Pancreas (tissue), 10 donors: ENCODE results near the gene CRB3. TPM values are rescaled to one million over a fixed set of nuclear protein-coding genes. Genes with fewer than 3 reads are reported as not detected.

ENCODE experiments used
- ATAC-seq, 4 donors: fragments of 200-7000 bp; cut with Tn5 transposase; one replicate each; pipeline versions ENCODE4 v1.8.0 to v1.9.1; 2020; ENCODE audit warnings: mild to moderate bottlenecking in 4 of 4, moderate library complexity in 4 of 4
- DNase-seq, 6 donors: peaks; one replicate each; pipeline ENCODE4 v3.0.0-alpha.2; 2020
- FAIRE-seq: peaks from 2 replicates; lab custom pipeline; 2012; peaks lifted over from hg19 to GRCh38; lab: Jason Lieb, UNC
- H3K27ac ChIP-seq, 4 donors: fragments of 200-600 bp; sonication (generic); 1 replicate in 3 of 4; 2 replicates in 1 of 4; pipeline versions ENCODE4 v1.5.0 to v1.8.0; 2020
- H3K27me3 ChIP-seq, 4 donors: fragments of 200-600 bp; one replicate each; pipeline ENCODE4 v1.8.0; 2021
- H3K36me3 ChIP-seq, 3 donors: fragments of 200-600 bp; sonication (generic) in 1 of 3; one replicate each; pipeline versions ENCODE4 v1.5.0 to v1.8.0; 2020 to 2021
- H3K4me1 ChIP-seq, 3 donors: fragments of 200-600 bp; one replicate each; pipeline ENCODE4 v1.8.0; 2021
- H3K4me3 ChIP-seq, 4 donors: fragments of 200-600 bp; sonication (generic) in 2 of 4; one replicate each; pipeline versions ENCODE4 v1.5.0 to v1.8.0; 2020 to 2021
- H3K9me3 ChIP-seq, 4 donors: fragments of 200-600 bp; one replicate each; pipeline ENCODE4 v1.8.0; 2021
- CTCF ChIP-seq, 4 donors: fragments of 200-600 bp; sonication (generic) in 3 of 4; IDR thresholded peaks; one replicate each; pipeline versions ENCODE4 v1.5.0 to v1.8.0; 2021; ENCODE audit warnings: antibody characterized with exemption in 4 of 4
- WGBS, 2 donors: extraction: QIAGEN DNeasy Blood & Tissue Kit; methylation state at CpG; one replicate each; pipeline ENCODE4 v1.1.7; 2013; 5-methylcytosine and 5-hydroxymethylcytosine counted together
- intact Hi-C, 3 donors: fragments of 100-400 bp; cut with DNase I; formaldehyde crosslinking; loops; one replicate each; pipeline versions ENCODE4 v1.11.1 to v1.14.2; 2022
- polyA plus RNA-seq, 2 donors: library from polyadenylated mRNA; stranded (reverse); fragments of 200-250 nt; gene quantifications; one replicate each; pipeline ENCODE4 v1.2.3, GENCODE V29; 2013
- total RNA-seq, 6 donors: library from RNA; stranded (reverse); fragmentation: NEBNext Ultra II Directional in 4 of 6; extraction: Animal tissue kit (Norgen Biotek cat#: 25700) in 4 of 6; gene quantifications; one replicate each; pipeline versions ENCODE4 v1.2.1 to v1.2.4, GENCODE V29; 2021 to 2023
- donor health status: healthy with polysubstance abuse.
- donor health status: DM: no; HTN: no; CAD: no; lungs with moderate emphysema.
- donor health status: DM: no; HTN: no; CAD: no.
- donor health status: control.
- donor health status: control.
- donor health status: Bipolar disorder and iron deficiency.
- donor health status: DM: yes; HTN: yes; CAD: no.
- donor health status: DM: no; HTN: no; CAD: no.
- donor health status: DM: no; HTN: no; CAD: no.
- donor health status: DM: yes; HTN: yes; CAD: no.

The CRB3 gene
- total and polyA plus RNA-seq, 8 donors = 22.0 to 37.7 (median 27.7) TPM

GRCh38 chr19:6479836-6480398 lies 15.8 kb downstream of the CRB3 start:
- FAIRE-seq = no peak

GRCh38 chr19:6480848-6481415 lies 16.9 kb downstream of the CRB3 start:
- Histone ChIP-seq H3K4me3 (peak overlapping the region in 1 of 4 donors; percentile 18), H3K36me3 (no peaks in the 10 kb centered on the region), H3K9me3 (no peaks in the 10 kb centered on the region), H3K27ac (no peak overlapping the region), H3K4me1 (peaks cover 0 to 5% (median 2%) of the 10 kb centered on the region in 3 donors), H3K27me3 (no peaks in the 10 kb centered on the region)
- intact Hi-C loops = no loop called here
- no peak for TF ChIP-seq CTCF (IDR thresholded peaks at IDR 0.05)
- FAIRE-seq (no peak), ATAC-seq (no peak), DNase-seq (no peak)
- 63 to 76% methylated on average over 10 of the region's 10 CpGs for WGBS, 2 donors

More at GRCh38 chr19:6479836-6480398, 15.8 kb downstream of the CRB3 start:
- 58 to 69% methylated on average over 7 of the region's 7 CpGs for WGBS, 2 donors
- Histone ChIP-seq H3K9me3 (no peaks in the 10 kb centered on the region), H3K4me3 (no peak overlapping the region), H3K4me1 (peaks cover 0 to 10% (median 8%) of the 10 kb centered on the region in 3 donors), H3K27me3 (no peaks in the 10 kb centered on the region), H3K27ac (no peak overlapping the region), H3K36me3 (no peaks in the 10 kb centered on the region)
- intact Hi-C loops = no loop called here
- TF ChIP-seq CTCF (IDR thresholded peaks at IDR 0.05) = no peak
- no peak for DNase-seq
- ATAC-seq = no peak

- Histone ChIP-seq H3K9me3 (no peaks in the 10 kb centered on the region), H3K4me3 (peak within 1 kb of the TSS in 1 of 4 donors; percentile 18), H3K27ac (no peak within 1 kb of the TSS), H3K4me1 (peaks cover 0 to 2% (median 0%) of the 10 kb centered on the region in 3 donors), H3K27me3 (no peaks in the 10 kb centered on the region), H3K36me3 (no peaks in the 10 kb centered on the region)
- TF ChIP-seq CTCF (IDR thresholded peaks at IDR 0.05) = peak in 2 of 4 donors; percentile 20 to 27
- intact Hi-C loops = no loop called here
- FAIRE-seq (no peak), DNase-seq (no peak), ATAC-seq (peak in 3 of 4 donors; percentile 65 to 88 (median 71))
- WGBS, 2 donors = 35 to 41% methylated on average over 24 of the region's 24 CpGs
Measured at GRCh38 chr19:6481541-6482342, 17.7 kb downstream of the CRB3 start, which contains the start of gene DENND1C. Gene DENND1C (minus strand): TSS chr19:6481787. CDS start chr19:6481695, 92 bp downstream.

- TF ChIP-seq CTCF (IDR thresholded peaks at IDR 0.05) = no peak
- 92 to 95% methylated on average over 8 of the region's 8 CpGs for WGBS, 2 donors
- H3K27ac ChIP-seq = no peak overlapping the region
- intact Hi-C loops = no loop called here
- H3K4me1 ChIP-seq = no peaks in the 10 kb centered on the region
- no peak for DNase-seq
- no peak for ATAC-seq
- no peaks in the 10 kb centered on the region for H3K36me3 ChIP-seq
- H3K27me3 ChIP-seq = no peaks in the 10 kb centered on the region
- FAIRE-seq = no peak
- no peak overlapping the region for H3K4me3 ChIP-seq
- H3K9me3 ChIP-seq = no peaks in the 10 kb centered on the region
Measured at GRCh38 chr19:6482343-6482686, 18.2 kb downstream of the CRB3 start.
